Neuronal stem cell (in vitro differentiated cells): ENCODE results near the gene STH.

Experiments used
- DNase-seq: peaks from one replicate; pipeline ENCODE4 v3.0.0-alpha.2; 2013; ENCODE audit warnings: low spot score
- H2AFZ ChIP-seq: one replicate; pipeline ENCODE4 v1.6.1; 2013; ENCODE audit warnings: mild to moderate bottlenecking, low read length, inconsistent platforms
- H2AK5ac ChIP-seq: 2 replicates; pipeline ENCODE4 v1.6.1; 2013; ENCODE audit warnings: low read depth, mild to moderate bottlenecking, inconsistent platforms, low read length, moderate library complexity, mixed read lengths
- H2BK120ac ChIP-seq: 2 replicates; pipeline ENCODE4 v1.6.1; 2013; ENCODE audit warnings: low read depth, mild to moderate bottlenecking, inconsistent platforms, low read length, moderate library complexity, mixed read lengths
- H2BK12ac ChIP-seq: one replicate; pipeline ENCODE4 v1.6.1; 2013; ENCODE audit warnings: low read length, inconsistent platforms
- H2BK15ac ChIP-seq: 2 replicates; pipeline ENCODE4 v1.6.1; 2013; ENCODE audit warnings: mild to moderate bottlenecking, low read length, inconsistent platforms, mixed read lengths
- H2BK5ac ChIP-seq: one replicate; pipeline ENCODE4 v1.6.1; 2013; ENCODE audit warnings: inconsistent platforms, mild to moderate bottlenecking, low read length, moderate library complexity
- H3K14ac ChIP-seq: one replicate; pipeline ENCODE4 v1.6.1; 2013; ENCODE audit warnings: low read length, inconsistent platforms
- H3K18ac ChIP-seq: 2 replicates; pipeline ENCODE4 v1.6.1; 2013; ENCODE audit warnings: low read length, inconsistent platforms
- H3K23ac ChIP-seq: 2 replicates; pipeline ENCODE4 v1.6.1; 2013; ENCODE audit warnings: low read depth, mild to moderate bottlenecking, mixed read lengths, low read length, inconsistent platforms; ENCODE audit not compliant: poor library complexity
- H3K27ac ChIP-seq: replicated peaks from 3 replicates; pipeline ENCODE4 v1.5.1; 2013; ENCODE audit warnings: low read length, inconsistent platforms
- H3K27me3 ChIP-seq, 3 experiments: 2 replicates each; pipeline ENCODE4 v1.6.1; 2013; ENCODE audit warnings: low read length in 3 of 3, mild to moderate bottlenecking in 2 of 3, inconsistent platforms in 1 of 3, low read depth in 1 of 3, mixed read lengths in 1 of 3, moderate library complexity in 1 of 3; ENCODE audit not compliant: control insufficient read depth in 3 of 3, insufficient read depth in 3 of 3
- H3K36me3 ChIP-seq, 2 donors: replicated peaks in 1 of 2; 2 replicates each; pipeline ENCODE4 v1.6.1; 2013; ENCODE audit warnings: low read length in 2 of 2; ENCODE audit not compliant: control insufficient read depth in 2 of 2, insufficient read depth in 2 of 2
- H3K4ac ChIP-seq: 2 replicates; pipeline ENCODE4 v1.6.1; 2013; ENCODE audit warnings: inconsistent platforms, mild to moderate bottlenecking, low read length, moderate library complexity
- H3K4me1 ChIP-seq, 2 donors: 1 replicate in 1 of 2; 2 replicates in 1 of 2; pipeline ENCODE4 v1.6.1; 2013; ENCODE audit warnings: low read length in 2 of 2, low read depth in 1 of 2; ENCODE audit not compliant: control insufficient read depth in 2 of 2, insufficient read depth in 1 of 2
- H3K4me2 ChIP-seq: one replicate; pipeline ENCODE4 v1.6.1; 2013; ENCODE audit warnings: mild to moderate bottlenecking, low read length, inconsistent platforms; ENCODE audit not compliant: insufficient read depth, poor library complexity, severe bottlenecking
- H3K4me3 ChIP-seq, 2 donors: 2 replicates each; pipeline ENCODE4 v1.5.1; 2013; ENCODE audit warnings: low read length in 2 of 2, mild to moderate bottlenecking in 2 of 2, inconsistent platforms in 1 of 2, moderate library complexity in 1 of 2
- H3K79me1 ChIP-seq: one replicate; pipeline ENCODE4 v1.6.1; 2013; ENCODE audit warnings: low read depth, mild to moderate bottlenecking, inconsistent platforms, low read length, moderate library complexity
- H3K9ac ChIP-seq: one replicate; pipeline ENCODE4 v1.6.1; 2013; ENCODE audit warnings: mild to moderate bottlenecking, low read depth, low read length, inconsistent platforms; ENCODE audit not compliant: poor library complexity
- H3K9me3 ChIP-seq, 2 donors: replicated peaks in 1 of 2; 2 replicates each; pipeline versions ENCODE3 to v1.6.1; 2013; ENCODE audit warnings: low read length in 2 of 2, mild to moderate bottlenecking in 2 of 2, inconsistent platforms in 1 of 2, low read depth in 1 of 2, mixed read lengths in 1 of 2, moderate library complexity in 1 of 2; ENCODE audit not compliant: control insufficient read depth in 2 of 2, insufficient read depth in 1 of 2
- H4K8ac ChIP-seq: one replicate; pipeline ENCODE4 v1.6.1; 2013; ENCODE audit warnings: low read depth, mild to moderate bottlenecking, inconsistent platforms, low read length, moderate library complexity
- H4K91ac ChIP-seq: one replicate; pipeline ENCODE4 v1.6.1; 2013; ENCODE audit warnings: low read length, low read depth, mild to moderate bottlenecking, inconsistent platforms; ENCODE audit not compliant: poor library complexity
- WGBS, 2 donors: extraction: QIAGEN DNeasy Blood & Tissue Kit; methylation state at CpG; one replicate each; pipeline ENCODE4 v1.1.7; 2013; ENCODE audit warnings: missing lambda C conversion rate in 2 of 2, mixed read lengths in 1 of 2; ENCODE audit not compliant: insufficient read length in 2 of 2, insufficient replicate concordance in 1 of 2; ENCODE audit errors: extremely low coverage in 2 of 2; 5-methylcytosine and 5-hydroxymethylcytosine counted together

The STH gene

DNA sequence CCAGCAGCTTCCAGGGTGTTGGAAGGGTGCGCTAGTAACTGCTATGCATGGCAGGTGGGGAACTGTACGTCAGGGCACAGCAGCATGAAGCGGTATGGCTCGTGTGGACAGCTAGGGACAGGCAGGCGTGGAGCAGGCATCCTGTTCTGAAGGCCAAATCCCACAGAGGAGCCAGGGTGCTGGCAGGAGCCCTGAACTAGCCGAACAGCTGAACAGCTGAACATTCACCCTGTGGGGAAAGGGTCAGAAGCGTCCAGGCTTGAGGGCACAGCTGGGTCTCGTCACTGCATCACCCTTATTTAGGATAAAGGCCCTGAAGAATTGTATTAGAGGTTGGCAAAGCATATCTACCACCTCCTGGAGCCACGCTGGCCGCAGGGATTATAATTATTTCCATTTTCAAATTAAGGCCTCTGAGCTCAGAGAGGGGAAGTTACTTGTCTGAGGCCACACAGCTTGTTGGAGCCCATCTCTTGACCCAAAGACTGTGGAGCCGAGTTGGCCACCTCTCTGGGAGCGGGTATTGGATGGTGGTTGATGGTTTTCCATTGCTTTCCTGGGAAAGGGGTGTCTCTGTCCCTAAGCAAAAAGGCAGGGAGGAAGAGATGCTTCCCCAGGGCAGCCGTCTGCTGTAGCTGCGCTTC is 3.3 kb upstream of the STH start:
- Histone ChIP-seq H2BK5ac (no peak overlapping the region), H2AFZ (no peak overlapping the region), H3K79me1 (no peaks in the 10 kb centered on the region), H3K36me3 (no peaks in the 10 kb centered on the region), H3K27me3 (peaks cover 0 to 12% (median 0%) of the 10 kb centered on the region in 3 experiments), H3K23ac (no peak overlapping the region), H4K91ac (no peak overlapping the region), H3K14ac (no peak overlapping the region), H3K4ac (no peak overlapping the region), H3K9me3 (no peaks in the 10 kb centered on the region), H3K4me3 (no peak overlapping the region), H2BK120ac (no peak overlapping the region), H3K4me1 (peaks cover 0 to 12% of the 10 kb centered on the region in 2 donors), H3K9ac (no peak overlapping the region), H4K8ac (no peak overlapping the region), H3K4me2 (no peak overlapping the region), H2BK15ac (no peak overlapping the region), H3K18ac (no peak overlapping the region), H2BK12ac (no peak overlapping the region), H2AK5ac (peak overlapping the region; percentile 67), H3K27ac (no peak overlapping the region)
- WGBS, 2 donors: no CpG with 5 or more reads among the region's 14 CpGs
- no peak for DNase-seq

DNA sequence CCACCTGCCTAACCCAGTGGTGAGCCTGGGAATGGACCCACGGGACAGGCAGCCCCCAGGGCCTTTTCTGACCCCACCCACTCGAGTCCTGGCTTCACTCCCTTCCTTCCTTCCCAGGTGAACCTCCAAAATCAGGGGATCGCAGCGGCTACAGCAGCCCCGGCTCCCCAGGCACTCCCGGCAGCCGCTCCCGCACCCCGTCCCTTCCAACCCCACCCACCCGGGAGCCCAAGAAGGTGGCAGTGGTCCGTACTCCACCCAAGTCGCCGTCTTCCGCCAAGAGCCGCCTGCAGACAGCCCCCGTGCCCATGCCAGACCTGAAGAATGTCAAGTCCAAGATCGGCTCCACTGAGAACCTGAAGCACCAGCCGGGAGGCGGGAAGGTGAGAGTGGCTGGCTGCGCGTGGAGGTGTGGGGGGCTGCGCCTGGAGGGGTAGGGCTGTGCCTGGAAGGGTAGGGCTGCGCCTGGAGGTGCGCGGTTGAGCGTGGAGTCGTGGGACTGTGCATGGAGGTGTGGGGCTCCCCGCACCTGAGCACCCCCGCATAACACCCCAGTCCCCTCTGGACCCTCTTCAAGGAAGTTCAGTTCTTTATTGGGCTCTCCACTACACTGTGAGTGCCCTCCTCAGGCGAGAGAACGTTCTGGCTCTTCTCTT is 2.6 kb upstream of the STH start:
- no peak overlapping the region for H4K91ac ChIP-seq
- DNase-seq: no peak
- H4K8ac ChIP-seq: no peak overlapping the region
- H2BK120ac ChIP-seq: no peak overlapping the region
- H3K27me3 ChIP-seq: peaks cover 0 to 12% (median 0%) of the 10 kb centered on the region in 3 experiments
- H3K4me1 ChIP-seq: peaks cover 0 to 12% of the 10 kb centered on the region in 2 donors
- H3K79me1 ChIP-seq: no peaks in the 10 kb centered on the region
- H3K36me3 ChIP-seq: no peaks in the 10 kb centered on the region
- peak overlapping the region; percentile 67 for H2AK5ac ChIP-seq
- H3K4ac ChIP-seq: no peak overlapping the region
- no CpG with 5 or more reads among the region's 31 CpGs for WGBS, 2 donors
- H2BK12ac ChIP-seq: no peak overlapping the region
- no peak overlapping the region for H3K4me2 ChIP-seq
- H2BK15ac ChIP-seq: no peak overlapping the region
- no peaks in the 10 kb centered on the region for H3K9me3 ChIP-seq
- H3K23ac ChIP-seq: no peak overlapping the region
- peak overlapping the region; percentile 11 for H3K18ac ChIP-seq
- no peak overlapping the region for H2BK5ac ChIP-seq
- H3K27ac ChIP-seq: no peak overlapping the region
- H3K4me3 ChIP-seq: no peak overlapping the region
- H3K9ac ChIP-seq: no peak overlapping the region
- no peak overlapping the region for H2AFZ ChIP-seq
- no peak overlapping the region for H3K14ac ChIP-seq

DNA sequence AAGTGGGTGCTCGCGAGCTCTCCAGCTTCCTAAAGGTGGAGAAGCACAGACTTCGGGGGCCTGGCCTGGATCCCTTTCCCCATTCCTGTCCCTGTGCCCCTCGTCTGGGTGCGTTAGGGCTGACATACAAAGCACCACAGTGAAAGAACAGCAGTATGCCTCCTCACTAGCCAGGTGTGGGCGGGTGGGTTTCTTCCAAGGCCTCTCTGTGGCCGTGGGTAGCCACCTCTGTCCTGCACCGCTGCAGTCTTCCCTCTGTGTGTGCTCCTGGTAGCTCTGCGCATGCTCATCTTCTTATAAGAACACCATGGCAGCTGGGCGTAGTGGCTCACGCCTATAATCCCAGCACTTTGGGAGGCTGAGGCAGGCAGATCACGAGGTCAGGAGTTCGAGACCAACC is 1.9 kb upstream of the STH start:
- H3K27ac ChIP-seq: no peak overlapping the region

DNA sequence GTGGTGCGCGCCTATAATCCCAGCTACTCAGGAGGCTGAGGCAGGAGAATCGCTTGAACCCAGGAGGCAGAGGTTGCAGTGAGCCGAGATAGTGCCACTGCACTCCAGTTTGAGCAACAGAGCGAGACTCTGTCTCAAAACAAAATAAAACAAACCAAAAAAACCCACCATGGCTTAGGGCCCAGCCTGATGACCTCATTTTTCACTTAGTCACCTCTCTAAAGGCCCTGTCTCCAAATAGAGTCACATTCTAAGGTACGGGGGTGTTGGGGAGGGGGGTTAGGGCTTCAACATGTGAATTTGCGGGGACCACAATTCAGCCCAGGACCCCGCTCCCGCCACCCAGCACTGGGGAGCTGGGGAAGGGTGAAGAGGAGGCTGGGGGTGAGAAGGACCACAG is 1.4 kb upstream of the STH start:
- Histone ChIP-seq H3K27ac (no peak overlapping the region), H3K4ac (no peak overlapping the region), H2AFZ (no peak overlapping the region), H2AK5ac (no peak overlapping the region), H3K18ac (peak overlapping the region; percentile 28), H2BK5ac (peak overlapping the region; percentile 24), H2BK15ac (no peak overlapping the region), H3K27me3 (peaks cover 0 to 12% (median 0%) of the 10 kb centered on the region in 3 experiments), H3K14ac (no peak overlapping the region), H3K9ac (no peak overlapping the region), H2BK12ac (no peak overlapping the region), H3K23ac (no peak overlapping the region), H3K4me1 (peaks cover 0 to 10% of the 10 kb centered on the region in 2 donors), H3K36me3 (no peaks in the 10 kb centered on the region), H3K4me2 (no peak overlapping the region), H4K91ac (no peak overlapping the region), H4K8ac (no peak overlapping the region), H3K79me1 (peaks cover 1% of the 10 kb centered on the region), H3K4me3 (no peak overlapping the region), H2BK120ac (no peak overlapping the region), H3K9me3 (no peaks in the 10 kb centered on the region)
- DNase-seq: no peak
- no CpG with 5 or more reads among the region's 9 CpGs for WGBS, 2 donors

More for the DNA sequence above, 1.9 kb upstream of the STH start:
- no peak for DNase-seq
- Histone ChIP-seq H3K4me3 (no peak overlapping the region), H2BK120ac (no peak overlapping the region), H2BK5ac (no peak overlapping the region), H2AFZ (no peak overlapping the region), H3K9me3 (no peaks in the 10 kb centered on the region), H3K79me1 (peaks cover 1% of the 10 kb centered on the region), H3K27me3 (peaks cover 0 to 12% (median 0%) of the 10 kb centered on the region in 3 experiments), H4K91ac (no peak overlapping the region), H3K4ac (no peak overlapping the region), H2AK5ac (peak overlapping the region; percentile 31), H3K18ac (no peak overlapping the region), H3K14ac (no peak overlapping the region), H3K4me2 (no peak overlapping the region), H3K36me3 (no peaks in the 10 kb centered on the region), H3K23ac (no peak overlapping the region), H2BK12ac (peak overlapping the region; percentile 73), H2BK15ac (no peak overlapping the region), H3K4me1 (peaks cover 0 to 11% of the 10 kb centered on the region in 2 donors), H4K8ac (no peak overlapping the region), H3K9ac (no peak overlapping the region)
- no CpG with 5 or more reads among the region's 13 CpGs for WGBS, 2 donors
